GM19395 (cell line): ENCODE data around the gene REST.
A peak's percentile ranks its signal among the peaks of the same experiment; 100 is the strongest.
"Not testable (repeated sequence)": the region's sequence is repeated elsewhere in the genome, so short reads cannot be mapped to it uniquely, and the experiment has no call there.

Experiments used
- ATAC-seq: cut with Tn5 transposase; IDR thresholded peaks from one replicate; pipeline ENCODE4 v1.9.1; 2021; ENCODE audit warnings: mild to moderate bottlenecking, moderate library complexity; ENCODE audit not compliant: unreplicated experiment

REST gene

GRCh38 chr4:56907489-56908205, at the start of gene REST:
TSS of gene REST (plus strand) at chr4:56907900. CDS start at chr4:56910639, 2,739 bp downstream.
- ATAC-seq = peak; percentile 49

GRCh38 chr4:56859841-56860240, 47.9 kb upstream of the REST start:
- peak; percentile 77 for ATAC-seq

- ATAC-seq = peak; percentile 55
These were observed 46.9 kb upstream of the REST start for GRCh38 chr4:56860781-56861180.

GRCh38 chr4:56861360-56861759, 46.3 kb upstream of the REST start:
- no peak for ATAC-seq

GRCh38 chr4:56863441-56864139, 44.1 kb upstream of the REST start:
- ATAC-seq = no peak

GRCh38 chr4:56870946-56871345, 36.8 kb upstream of the REST start:
- ATAC-seq = no peak

- ATAC-seq = no peak
These were observed 36.3 kb upstream of the REST start for GRCh38 chr4:56871371-56871866.

GRCh38 chr4:56874166-56874565, 33.5 kb upstream of the REST start:
- ATAC-seq = no peak

GRCh38 chr4:56874923-56875322, 32.8 kb upstream of the REST start:
- ATAC-seq = no peak

GRCh38 chr4:56876264-56876663, 31.4 kb upstream of the REST start:
- no peak for ATAC-seq

- ATAC-seq = no peak
These were observed 27.7 kb upstream of the REST start for GRCh38 chr4:56879996-56880395.

- no peak for ATAC-seq
These were observed 27.1 kb upstream of the REST start for GRCh38 chr4:56880572-56880971.

GRCh38 chr4:56884511-56884910, 23.2 kb upstream of the REST start:
- not testable (repeated sequence) for ATAC-seq

- ATAC-seq = no peak
These were observed 15.0 kb upstream of the REST start for GRCh38 chr4:56892691-56893090.

- ATAC-seq = not testable (repeated sequence)
These were observed 9.9 kb upstream of the REST start for GRCh38 chr4:56897842-56898241.

GRCh38 chr4:56900186-56900585, 7.5 kb upstream of the REST start:
- not testable (repeated sequence) for ATAC-seq

GRCh38 chr4:56902703-56903102, 5.0 kb upstream of the REST start:
- no peak for ATAC-seq

- ATAC-seq = no peak
These were observed 1.9 kb upstream of the REST start for GRCh38 chr4:56905796-56906195.

- no peak for ATAC-seq
These were observed 959 bp upstream of the REST start for GRCh38 chr4:56906489-56907393.

- ATAC-seq = peak; percentile 60
These were observed 746 bp downstream of the REST start for GRCh38 chr4:56908206-56909085.
